Measurements from ENCODE around the gene MACC1. TPM values are rescaled to one million over a fixed set of nuclear protein-coding genes. Genes with fewer than 3 reads are reported as not detected.
"Not testable (repeated sequence)": the region's sequence is repeated elsewhere in the genome, so short reads cannot be mapped to it uniquely, and the experiment has no call there.

The MACC1 gene
- total RNA-seq, 2 experiments from 2014 or later: 0.18 to 0.20 TPM

GRCh38 chr7:20133803-20134202 lies 83.4 kb downstream of the MACC1 start:
- no peaks in the 10 kb centered on the region for H3K36me3 Mint-ChIP-seq (ENCODE audit: low read depth)
- DNase-seq: no peak
- ChIA-PET CTCF (no interaction called here), POLR2A (no interaction called here)
- H3K4me3 Mint-ChIP-seq: no peak overlapping the region
- H3K4me1 Mint-ChIP-seq: no peaks in the 10 kb centered on the region
- no peak overlapping the region for H3K27ac Mint-ChIP-seq
- H3K9me3 Mint-ChIP-seq: peaks cover 2% of the 10 kb centered on the region
- no peaks in the 10 kb centered on the region for H3K27me3 Mint-ChIP-seq

GRCh38 chr7:20132585-20132984 lies 84.6 kb downstream of the MACC1 start:
- Mint-ChIP-seq H3K4me3 (no peak overlapping the region), H3K36me3 (ENCODE audit: low read depth) (no peaks in the 10 kb centered on the region), H3K9me3 (peaks cover 2% of the 10 kb centered on the region), H3K27me3 (no peaks in the 10 kb centered on the region), H3K27ac (no peak overlapping the region), H3K4me1 (no peaks in the 10 kb centered on the region)
- POLR2A ChIA-PET: no interaction called here
- no peak for DNase-seq
- CTCF ChIA-PET: no interaction called here

GRCh38 chr7:20131776-20132175 lies 85.4 kb downstream of the MACC1 start:
- no peak for DNase-seq
- POLR2A ChIA-PET: no interaction called here
- H3K27ac Mint-ChIP-seq: no peak overlapping the region
- no peaks in the 10 kb centered on the region for H3K4me1 Mint-ChIP-seq
- peaks cover 2% of the 10 kb centered on the region for H3K9me3 Mint-ChIP-seq
- CTCF ChIA-PET: no interaction called here
- no peak overlapping the region for H3K4me3 Mint-ChIP-seq
- no peaks in the 10 kb centered on the region for H3K27me3 Mint-ChIP-seq
- no peaks in the 10 kb centered on the region for H3K36me3 Mint-ChIP-seq (ENCODE audit: low read depth)

GRCh38 chr7:20129920-20130319 lies 87.3 kb downstream of the MACC1 start:
- ChIA-PET POLR2A (no interaction called here), CTCF (no interaction called here)
- no peak overlapping the region for H3K27ac Mint-ChIP-seq
- DNase-seq: no peak
- H3K9me3 Mint-ChIP-seq: peaks cover 2% of the 10 kb centered on the region
- H3K36me3 Mint-ChIP-seq (ENCODE audit: low read depth): no peaks in the 10 kb centered on the region
- no peaks in the 10 kb centered on the region for H3K27me3 Mint-ChIP-seq
- no peak overlapping the region for H3K4me3 Mint-ChIP-seq
- H3K4me1 Mint-ChIP-seq: no peaks in the 10 kb centered on the region

GRCh38 chr7:20128001-20128400 lies 89.2 kb downstream of the MACC1 start:
- H3K4me1 Mint-ChIP-seq: no peaks in the 10 kb centered on the region
- no peaks in the 10 kb centered on the region for H3K36me3 Mint-ChIP-seq (ENCODE audit: low read depth)
- no peak overlapping the region for H3K27ac Mint-ChIP-seq
- peaks cover 2% of the 10 kb centered on the region for H3K9me3 Mint-ChIP-seq
- H3K27me3 Mint-ChIP-seq: no peaks in the 10 kb centered on the region
- no peak for DNase-seq
- ChIA-PET POLR2A (interaction anchor here (0.8 kb wide), 1 partner anchor 141 kb away, joined by 3 read pairs; no protein-coding TSS in a partner anchor), CTCF (no interaction called here)
- H3K4me3 Mint-ChIP-seq: no peak overlapping the region

DNA sequence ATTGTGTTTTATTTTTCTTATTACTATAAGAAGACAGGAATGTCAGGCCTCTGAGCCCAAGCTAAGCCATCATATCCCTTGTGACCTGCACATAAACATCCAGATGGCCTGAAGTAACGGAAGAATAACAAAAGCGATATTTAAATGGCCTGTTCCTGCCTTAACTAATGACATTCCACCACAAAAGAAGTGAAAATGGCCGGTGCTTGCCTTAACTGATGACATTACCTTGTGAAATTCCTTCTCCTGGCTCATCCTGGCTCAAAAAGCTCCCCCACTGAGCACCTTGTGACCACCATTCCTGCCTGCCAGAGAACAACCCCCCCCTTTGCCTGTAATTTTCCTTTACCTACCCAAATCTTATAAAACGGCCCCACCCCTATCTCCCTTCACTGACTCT lies 91.1 kb downstream of the MACC1 start:
- DNase-seq; H3K4me1 Mint-ChIP-seq; POLR2A ChIA-PET; H3K27ac Mint-ChIP-seq; H3K27me3 Mint-ChIP-seq; CTCF ChIA-PET; H3K36me3 Mint-ChIP-seq (ENCODE audit: low read depth); H3K4me3 Mint-ChIP-seq; H3K9me3 Mint-ChIP-seq: not testable (repeated sequence)

- not testable (repeated sequence) for H3K4me1 Mint-ChIP-seq, H3K4me3 Mint-ChIP-seq
Measured at GRCh38 chr7:20124087-20124486, 93.1 kb downstream of the MACC1 start.

DNA sequence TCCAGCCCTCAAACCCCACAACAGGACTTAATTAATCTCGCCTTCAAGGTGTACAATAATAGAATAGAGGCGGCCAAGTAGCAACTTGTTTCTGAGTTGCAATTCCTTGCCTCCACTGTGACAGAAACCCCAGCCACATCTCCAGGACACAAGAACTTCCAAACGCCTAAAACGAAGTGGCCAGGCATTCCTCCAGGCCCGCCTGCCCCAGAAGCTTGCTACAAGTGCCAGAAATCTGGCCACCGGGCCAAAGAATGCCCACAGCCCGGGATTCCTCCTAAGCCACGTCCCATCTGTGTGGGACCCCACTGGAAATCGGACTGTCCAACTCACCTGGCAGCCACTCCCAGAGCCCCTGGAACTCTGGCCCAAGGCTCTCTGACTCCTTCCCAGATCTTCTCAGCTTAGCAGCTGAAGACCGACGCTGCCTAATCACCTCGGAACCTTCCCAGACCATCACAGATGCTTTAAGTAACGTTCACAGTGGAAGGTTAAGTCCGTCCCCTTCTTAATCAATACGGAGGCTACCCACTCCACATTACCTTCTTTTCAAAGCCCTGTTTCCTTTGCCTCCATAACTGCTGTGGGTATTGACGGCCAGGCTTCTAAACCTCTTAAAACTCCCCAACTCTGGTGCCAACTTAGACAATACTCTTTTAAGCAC lies 94.4 kb downstream of the MACC1 start:
- H3K4me1 Mint-ChIP-seq; POLR2A ChIA-PET; H3K9me3 Mint-ChIP-seq; DNase-seq; CTCF ChIA-PET; H3K36me3 Mint-ChIP-seq (ENCODE audit: low read depth); H3K27me3 Mint-ChIP-seq; H3K4me3 Mint-ChIP-seq; H3K27ac Mint-ChIP-seq: not testable (repeated sequence)

More at GRCh38 chr7:20124087-20124486, 93.1 kb downstream of the MACC1 start:
- POLR2A ChIA-PET; CTCF ChIA-PET; H3K27me3 Mint-ChIP-seq; H3K36me3 Mint-ChIP-seq (ENCODE audit: low read depth); DNase-seq; H3K27ac Mint-ChIP-seq; H3K9me3 Mint-ChIP-seq: not testable (repeated sequence)

- H3K4me3 Mint-ChIP-seq: no peak overlapping the region
- POLR2A ChIA-PET: no interaction called here
- H3K4me1 Mint-ChIP-seq: no peaks in the 10 kb centered on the region
- DNase-seq: no peak
- H3K9me3 Mint-ChIP-seq: peaks cover 4% of the 10 kb centered on the region
- no peaks in the 10 kb centered on the region for H3K27me3 Mint-ChIP-seq
- H3K36me3 Mint-ChIP-seq (ENCODE audit: low read depth): no peaks in the 10 kb centered on the region
- H3K27ac Mint-ChIP-seq: no peak overlapping the region
- CTCF ChIA-PET: no interaction called here
Measured at GRCh38 chr7:20122073-20122472, 95.1 kb downstream of the MACC1 start.

GRCh38 chr7:20121404-20121803 lies 95.8 kb downstream of the MACC1 start:
- Mint-ChIP-seq H3K27me3 (no peaks in the 10 kb centered on the region), H3K36me3 (ENCODE audit: low read depth) (no peaks in the 10 kb centered on the region), H3K4me1 (no peaks in the 10 kb centered on the region), H3K27ac (no peak overlapping the region), H3K4me3 (no peak overlapping the region), H3K9me3 (peaks cover 4% of the 10 kb centered on the region)
- ChIA-PET POLR2A (no interaction called here), CTCF (no interaction called here)
- no peak for DNase-seq

DNA sequence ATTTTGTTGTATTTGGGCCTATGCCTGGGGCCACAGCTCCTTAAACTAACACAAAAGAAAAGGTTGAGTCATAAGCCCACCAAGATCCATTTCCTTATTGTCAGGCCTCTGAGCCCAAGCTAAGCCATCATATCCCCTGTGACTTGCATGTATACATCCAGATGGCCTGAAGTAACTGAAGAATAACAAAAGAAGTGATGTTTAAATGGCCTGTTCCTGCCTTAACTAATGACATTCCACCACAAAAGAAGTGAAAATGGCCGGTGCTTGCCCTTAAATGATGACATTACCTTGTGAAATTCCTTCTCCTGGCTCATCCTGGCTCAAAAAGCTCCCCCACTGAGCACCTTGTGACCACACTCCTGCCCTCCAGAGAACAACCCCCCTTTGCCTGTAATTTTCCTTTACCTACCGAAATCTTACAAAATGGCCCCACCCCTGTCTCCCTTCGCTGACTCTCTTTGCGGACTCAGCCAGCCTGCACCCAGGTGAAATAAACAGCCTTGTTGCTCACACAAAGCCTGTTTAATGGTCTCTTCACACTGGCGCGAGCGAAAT lies 96.5 kb downstream of the MACC1 start:
- H3K27ac Mint-ChIP-seq; H3K36me3 Mint-ChIP-seq (ENCODE audit: low read depth); POLR2A ChIA-PET; CTCF ChIA-PET; H3K27me3 Mint-ChIP-seq; H3K4me3 Mint-ChIP-seq; H3K9me3 Mint-ChIP-seq; H3K4me1 Mint-ChIP-seq; DNase-seq: not testable (repeated sequence)

DNA sequence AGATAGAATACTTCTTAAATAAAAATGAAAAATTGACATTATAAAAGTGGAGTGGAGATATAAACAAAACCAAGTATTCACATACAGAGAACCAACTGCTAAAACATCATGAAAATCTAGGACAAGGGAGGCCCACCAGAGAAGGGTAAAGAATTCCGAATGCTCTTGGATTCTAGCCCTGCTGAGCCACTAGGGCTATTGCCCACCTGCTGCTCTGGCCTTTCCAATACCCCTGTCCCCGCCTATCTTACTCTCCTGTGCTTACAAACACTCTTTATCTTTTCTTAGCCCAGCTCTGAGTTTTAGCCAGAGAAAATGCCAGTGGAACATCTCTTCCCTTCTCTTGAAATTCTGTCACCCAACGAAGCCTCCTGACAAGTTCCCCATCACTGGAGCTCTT lies 100.3 kb downstream of the MACC1 start:
- Mint-ChIP-seq H3K4me3 (no peak overlapping the region), H3K36me3 (ENCODE audit: low read depth) (no peaks in the 10 kb centered on the region), H3K4me1 (no peaks in the 10 kb centered on the region), H3K9me3 (peaks cover 3% of the 10 kb centered on the region), H3K27me3 (no peaks in the 10 kb centered on the region), H3K27ac (no peak overlapping the region)
- no peak for DNase-seq
- ChIA-PET CTCF (no interaction called here), POLR2A (no interaction called here)

- CTCF ChIA-PET: no interaction called here
- H3K4me1 Mint-ChIP-seq: peaks cover 1% of the 10 kb centered on the region
- no peak overlapping the region for H3K4me3 Mint-ChIP-seq
- no peaks in the 10 kb centered on the region for H3K9me3 Mint-ChIP-seq
- no peak overlapping the region for H3K27ac Mint-ChIP-seq
- POLR2A ChIA-PET: no interaction called here
- no peak for DNase-seq
- no peaks in the 10 kb centered on the region for H3K27me3 Mint-ChIP-seq
- H3K36me3 Mint-ChIP-seq (ENCODE audit: low read depth): no peaks in the 10 kb centered on the region
Measured at GRCh38 chr7:20114468-20114867, 102.7 kb downstream of the MACC1 start.

DNA sequence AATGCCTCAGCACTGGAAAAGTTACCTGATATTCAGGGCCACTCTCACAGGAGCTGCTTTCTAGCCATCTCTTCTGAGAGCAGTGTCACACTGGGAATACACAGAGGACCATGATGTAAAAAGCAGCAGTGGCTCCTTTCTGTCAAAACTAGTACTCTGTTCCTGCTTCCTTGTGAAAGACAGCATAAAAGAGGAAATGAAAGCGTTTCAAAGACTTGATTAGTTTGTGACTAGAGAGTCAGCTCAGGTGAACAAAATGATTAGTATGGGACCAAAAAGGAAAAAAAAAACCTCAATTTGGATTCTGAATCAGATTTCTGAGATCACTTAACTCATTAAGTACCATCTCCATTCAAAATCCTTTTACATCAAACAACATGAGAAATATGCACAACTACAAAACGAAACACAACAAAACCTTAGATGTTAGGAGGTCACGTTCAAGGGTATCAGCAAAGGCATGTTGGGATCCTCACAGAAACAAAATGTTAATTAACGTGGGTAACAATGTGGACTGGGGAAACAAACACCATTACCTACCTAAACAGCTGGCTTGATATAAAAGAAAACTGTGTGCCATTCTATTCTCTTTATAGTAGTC lies 103.7 kb downstream of the MACC1 start:
- Mint-ChIP-seq H3K4me3 (no peak overlapping the region), H3K27me3 (no peaks in the 10 kb centered on the region), H3K27ac (no peak overlapping the region), H3K9me3 (no peaks in the 10 kb centered on the region), H3K36me3 (ENCODE audit: low read depth) (no peaks in the 10 kb centered on the region), H3K4me1 (peaks cover 1% of the 10 kb centered on the region)
- DNase-seq: no peak
- CTCF ChIA-PET: no interaction called here
- POLR2A ChIA-PET: no interaction called here
